HG02885 (cell line): Measurements from ENCODE around the gene VAV2.
"Not testable (repeated sequence)": the region's sequence is repeated elsewhere in the genome, so short reads cannot be mapped to it uniquely, and the experiment has no call there.

ENCODE experiments used
- ATAC-seq: cut with Tn5 transposase; IDR thresholded peaks from one replicate; pipeline ENCODE4 v1.9.1; 2021; ENCODE audit warnings: mild to moderate bottlenecking; ENCODE audit not compliant: unreplicated experiment, poor library complexity

Gene VAV2

GRCh38 chr9:133763272-133764183 is 228.6 kb downstream of the VAV2 start:
- no peak for ATAC-seq

GRCh38 chr9:133762488-133763271 is 229.4 kb downstream of the VAV2 start:
- no peak for ATAC-seq

- no peak for ATAC-seq
Measured at GRCh38 chr9:133761641-133762248, 230.4 kb downstream of the VAV2 start.

- ATAC-seq: no peak
Measured at GRCh38 chr9:133760713-133761290, 231.3 kb downstream of the VAV2 start.

GRCh38 chr9:133759946-133760345 is 232.2 kb downstream of the VAV2 start:
- no peak for ATAC-seq

- no peak for ATAC-seq
Measured at GRCh38 chr9:133759146-133759900, 232.8 kb downstream of the VAV2 start.

GRCh38 chr9:133758228-133758627 is 233.9 kb downstream of the VAV2 start:
- ATAC-seq: no peak

GRCh38 chr9:133754688-133755227 is 237.4 kb downstream of the VAV2 start:
- no peak for ATAC-seq

GRCh38 chr9:133754187-133754586 is 237.9 kb downstream of the VAV2 start:
- ATAC-seq: no peak

GRCh38 chr9:133752739-133753446 is 239.2 kb downstream of the VAV2 start:
- no peak for ATAC-seq

- no peak for ATAC-seq
Measured at GRCh38 chr9:133750982-133751649, 241.0 kb downstream of the VAV2 start.

- no peak for ATAC-seq
Measured at GRCh38 chr9:133747309-133747708, 244.8 kb downstream of the VAV2 start.

- ATAC-seq: not testable (repeated sequence)
Measured at GRCh38 chr9:133744528-133744927, 247.6 kb downstream of the VAV2 start.

- no peak for ATAC-seq
Measured at GRCh38 chr9:133742849-133743444, 249.2 kb downstream of the VAV2 start.

GRCh38 chr9:133742251-133742650 is 249.9 kb downstream of the VAV2 start:
- no peak for ATAC-seq

GRCh38 chr9:133741716-133742115 is 250.4 kb downstream of the VAV2 start:
- no peak for ATAC-seq

- ATAC-seq: no peak
Measured at GRCh38 chr9:133740911-133741310, 251.2 kb downstream of the VAV2 start.
